Measurements from ENCODE around the gene RPS19.
"Not testable (repeated sequence)": the region's sequence is repeated elsewhere in the genome, so short reads cannot be mapped to it uniquely, and the experiment has no call there.

The RPS19 gene

DNA sequence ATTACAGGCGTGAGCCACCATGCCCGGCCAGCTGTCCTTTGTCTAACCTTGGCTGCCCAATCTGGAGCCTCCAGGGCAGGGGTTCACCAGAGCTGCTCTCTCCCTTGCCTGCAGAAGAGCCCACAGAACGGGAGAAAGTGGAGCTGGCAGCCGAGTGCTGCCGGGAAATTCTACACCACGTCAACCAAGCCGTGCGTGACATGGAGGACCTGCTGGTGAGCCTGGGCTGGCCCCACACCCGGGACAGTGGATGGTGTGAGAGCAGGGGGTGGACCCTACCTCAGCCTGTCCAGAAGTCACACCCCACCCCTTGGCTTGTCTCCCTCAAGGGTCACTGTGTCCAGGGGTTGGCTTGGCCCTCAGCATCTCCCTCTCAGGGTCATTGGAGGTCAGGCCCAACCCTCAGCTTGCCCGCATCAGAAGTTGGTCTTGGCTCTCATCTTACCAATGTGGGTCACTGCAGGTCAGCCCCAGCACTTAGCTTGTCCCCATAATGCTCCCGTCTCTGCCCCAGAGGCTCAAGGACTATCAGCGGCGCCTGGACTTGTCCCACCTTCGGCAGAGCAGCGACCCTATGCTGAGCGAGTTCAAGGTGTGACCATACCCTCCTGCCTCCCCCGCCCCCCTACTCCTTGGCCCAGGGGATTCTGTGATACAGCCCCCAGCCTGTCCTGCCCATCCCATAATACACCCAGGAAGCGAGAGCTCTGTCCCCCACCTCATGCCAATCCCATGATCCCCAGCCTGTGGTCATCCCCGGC lies 43.3 kb downstream of the RPS19 start:
- DNase-seq = no peak

- DNase-seq = no peak
These were observed 44.2 kb downstream of the RPS19 start for GRCh38 chr19:41904118-41904870.

GRCh38 chr19:41905273-41906002 lies 45.4 kb downstream of the RPS19 start:
- DNase-seq = no peak

DNA sequence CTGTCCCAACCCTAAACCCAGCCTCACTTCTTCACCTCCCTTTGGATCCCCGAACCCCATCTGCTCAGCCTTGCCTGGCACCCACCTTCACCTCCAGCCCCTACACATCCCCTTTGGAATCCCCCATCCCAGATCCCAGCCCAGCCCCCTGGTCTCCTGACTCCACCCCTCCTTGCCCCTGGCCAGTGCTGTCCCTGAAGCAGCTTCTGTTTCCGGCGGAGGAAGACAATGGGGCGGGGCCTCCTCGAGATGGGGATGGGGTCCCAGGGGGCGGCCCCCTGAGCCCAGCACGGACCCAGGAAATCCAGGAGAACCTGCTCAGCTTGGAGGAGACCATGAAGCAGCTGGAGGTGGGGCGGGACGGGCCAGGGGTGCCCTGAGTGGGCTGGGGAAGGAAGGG lies 46.2 kb downstream of the RPS19 start:
- no peak for DNase-seq

DNA sequence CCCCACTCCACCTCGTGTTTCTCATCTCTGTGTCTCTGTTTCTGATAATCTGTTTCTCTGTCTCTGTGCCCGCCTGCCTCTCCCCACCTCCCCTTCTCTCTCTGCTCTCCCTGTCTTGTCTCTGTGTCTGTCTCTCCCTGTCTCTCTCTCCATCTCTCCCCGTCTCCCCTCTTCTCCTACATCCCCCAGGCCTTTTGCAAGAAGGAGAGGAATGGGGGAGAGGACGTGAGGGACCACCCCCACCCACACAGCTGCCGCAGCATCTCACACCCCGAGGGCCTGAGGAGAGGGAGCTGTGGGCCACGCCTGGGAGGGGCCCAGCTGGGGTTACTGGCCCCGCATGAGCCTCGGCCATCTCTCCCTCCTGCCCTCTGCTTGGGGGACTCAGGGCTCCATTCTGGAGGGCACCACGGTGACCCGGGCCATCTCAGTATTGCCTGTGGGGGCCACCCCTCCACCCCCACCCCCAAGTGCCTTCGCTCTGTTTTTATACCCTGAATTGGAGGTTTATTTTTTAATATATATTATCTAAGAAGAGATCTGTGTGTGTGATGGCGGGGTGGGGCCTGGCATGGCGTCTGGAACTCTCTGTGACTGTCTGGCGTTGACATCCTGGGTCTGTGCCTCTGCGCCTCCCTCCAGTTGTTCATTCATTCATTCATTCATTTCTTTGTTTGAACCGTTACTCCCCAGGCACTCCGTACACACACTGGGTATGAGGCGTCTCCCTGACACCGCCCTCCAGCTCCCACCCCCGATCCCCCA lies 47.0 kb downstream of the RPS19 start:
- no peak for DNase-seq

DNA sequence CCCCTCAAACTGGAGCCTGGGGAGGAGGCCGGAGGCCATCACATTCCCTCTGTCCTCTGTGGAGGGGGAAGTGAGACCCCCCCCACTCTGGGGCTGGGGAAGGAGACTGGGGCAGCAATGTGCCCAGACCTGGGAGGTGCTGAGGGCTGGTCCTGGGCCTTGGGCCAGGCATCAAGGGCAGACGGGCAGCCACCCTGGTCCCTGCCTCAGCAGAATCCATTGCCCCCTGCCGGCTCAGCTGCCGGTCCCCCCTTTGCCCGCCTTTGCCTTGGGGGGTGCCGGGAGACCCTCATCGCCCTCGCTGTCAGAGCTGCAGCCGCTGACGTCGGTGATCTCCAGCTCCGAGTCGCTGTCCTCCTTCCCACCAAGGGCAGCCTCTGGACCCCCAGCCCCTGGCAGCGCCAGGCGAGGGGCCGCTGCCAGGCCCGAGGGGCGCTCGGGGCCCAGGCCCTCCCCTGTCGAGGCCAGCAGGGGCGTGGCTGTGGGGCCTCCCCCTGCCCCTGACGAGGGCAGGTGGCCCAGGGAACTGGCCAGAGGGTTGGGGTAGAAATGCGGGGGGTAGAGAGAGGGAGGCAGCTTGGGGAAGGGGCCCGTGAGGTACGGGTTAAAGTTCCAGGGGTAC lies 48.0 kb downstream of the RPS19 start:
- no peak for DNase-seq

DNA sequence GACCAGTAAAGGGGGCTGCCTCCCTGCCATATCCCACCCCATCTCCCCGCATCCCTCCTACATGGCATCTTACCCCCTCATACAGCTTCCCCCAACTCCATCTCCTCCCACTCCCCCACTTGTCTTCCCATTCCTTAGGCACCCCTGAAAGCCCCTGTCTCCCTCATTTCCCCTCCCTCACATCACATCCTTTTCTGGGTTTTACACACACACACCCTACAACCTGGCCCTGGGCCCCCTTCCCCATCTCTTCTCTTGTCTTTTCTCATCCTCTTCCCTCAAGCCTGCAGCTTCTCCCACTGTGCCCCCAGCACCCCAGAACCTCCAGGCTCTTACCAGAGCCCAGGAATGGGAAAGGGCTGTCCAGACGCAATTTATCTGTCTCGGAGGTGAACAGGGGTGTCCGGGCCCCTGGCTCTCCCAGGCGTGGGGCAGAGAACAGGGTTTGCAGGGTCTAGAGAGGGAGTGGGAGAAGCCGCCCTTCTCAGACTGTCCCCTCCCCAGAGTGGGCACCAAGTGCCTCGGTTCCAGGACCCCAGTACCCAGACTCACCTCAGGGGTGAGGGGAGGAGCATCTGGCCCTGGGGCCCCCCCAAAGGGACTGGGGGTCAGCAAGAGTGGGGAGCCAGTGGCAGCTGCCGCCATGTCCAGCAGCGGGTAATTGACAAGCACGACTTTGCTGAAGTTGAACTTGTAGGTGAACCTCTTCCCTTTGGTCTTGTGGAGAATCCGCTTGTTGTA lies 48.8 kb downstream of the RPS19 start:
- no peak for DNase-seq

- DNase-seq = no peak
These were observed 49.7 kb downstream of the RPS19 start for GRCh38 chr19:41909706-41910105.

DNA sequence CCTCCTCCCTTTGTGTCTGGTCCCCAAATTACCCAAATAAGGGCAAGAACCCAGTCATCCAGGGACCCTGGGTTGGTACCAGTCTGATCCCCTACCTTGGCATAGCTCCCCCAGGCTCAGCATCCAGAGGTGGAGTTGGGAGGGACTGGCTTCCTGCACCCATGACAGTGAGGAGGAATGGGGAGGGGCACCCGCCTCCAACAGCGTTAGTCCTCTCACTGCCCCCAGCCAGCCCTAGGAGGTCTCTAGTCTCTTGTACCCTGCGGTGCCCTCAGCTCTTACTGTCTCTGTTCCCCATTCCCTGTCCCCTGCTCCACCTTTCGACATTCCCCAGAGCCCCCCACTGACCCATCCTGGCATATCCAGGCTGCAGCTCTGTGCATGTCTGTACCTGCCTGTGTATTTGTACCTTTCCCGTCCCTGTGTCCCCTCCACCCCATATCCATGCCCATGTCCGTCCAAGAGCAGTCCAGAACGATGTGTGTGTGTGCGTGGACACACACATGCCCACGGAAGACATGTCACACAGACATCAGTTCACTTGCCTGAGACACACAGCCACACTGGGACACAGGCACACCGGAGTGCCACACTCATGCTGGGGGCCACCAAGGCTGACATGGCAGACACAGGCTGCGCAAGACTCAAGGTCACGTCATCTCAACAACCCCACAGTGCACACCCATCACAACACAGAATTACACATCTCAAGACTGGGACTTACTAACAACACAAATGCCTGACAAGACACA lies 50.4 kb downstream of the RPS19 start:
- DNase-seq = no peak

DNA sequence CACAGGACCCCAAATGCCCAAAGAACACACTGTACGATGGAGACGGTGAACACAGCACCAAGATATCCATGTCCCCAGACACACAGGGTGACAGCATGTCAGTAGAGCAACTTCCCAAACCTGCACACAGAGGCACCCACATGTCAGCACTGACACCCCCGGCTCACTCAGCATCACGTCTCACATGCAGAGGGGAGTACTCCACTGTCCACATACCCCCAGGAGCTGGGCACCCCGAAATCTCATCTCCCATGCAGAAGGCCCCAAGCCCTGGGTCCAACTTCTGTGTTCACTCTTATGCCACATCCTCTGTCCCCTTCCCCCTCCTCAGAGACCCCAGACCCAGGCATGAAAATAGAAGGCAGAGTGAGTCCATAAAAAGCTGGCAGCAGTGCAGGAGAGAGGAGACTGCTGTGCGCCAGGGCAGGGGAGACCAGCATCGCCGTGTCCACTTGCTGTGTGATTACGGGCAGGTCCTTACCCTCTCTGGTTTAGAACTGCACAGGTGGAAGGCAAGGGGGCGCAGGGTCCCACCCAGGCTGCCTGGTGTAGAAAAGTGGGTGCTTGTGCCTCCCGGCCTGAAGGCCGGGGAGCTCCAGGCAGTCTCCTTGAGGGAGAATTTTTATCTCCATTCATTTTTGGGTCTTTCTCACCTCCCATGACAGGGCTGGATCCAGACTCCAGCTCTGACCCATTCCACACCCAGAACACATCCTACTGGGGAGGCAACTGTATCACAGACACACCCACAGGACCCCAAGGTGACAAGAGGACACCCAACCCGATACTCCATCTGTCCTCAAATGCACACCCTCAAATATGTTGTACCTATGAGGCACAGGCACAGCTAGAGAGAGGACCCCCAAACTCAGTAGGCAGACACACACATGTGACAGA lies 51.2 kb downstream of the RPS19 start:
- no peak for DNase-seq

DNA sequence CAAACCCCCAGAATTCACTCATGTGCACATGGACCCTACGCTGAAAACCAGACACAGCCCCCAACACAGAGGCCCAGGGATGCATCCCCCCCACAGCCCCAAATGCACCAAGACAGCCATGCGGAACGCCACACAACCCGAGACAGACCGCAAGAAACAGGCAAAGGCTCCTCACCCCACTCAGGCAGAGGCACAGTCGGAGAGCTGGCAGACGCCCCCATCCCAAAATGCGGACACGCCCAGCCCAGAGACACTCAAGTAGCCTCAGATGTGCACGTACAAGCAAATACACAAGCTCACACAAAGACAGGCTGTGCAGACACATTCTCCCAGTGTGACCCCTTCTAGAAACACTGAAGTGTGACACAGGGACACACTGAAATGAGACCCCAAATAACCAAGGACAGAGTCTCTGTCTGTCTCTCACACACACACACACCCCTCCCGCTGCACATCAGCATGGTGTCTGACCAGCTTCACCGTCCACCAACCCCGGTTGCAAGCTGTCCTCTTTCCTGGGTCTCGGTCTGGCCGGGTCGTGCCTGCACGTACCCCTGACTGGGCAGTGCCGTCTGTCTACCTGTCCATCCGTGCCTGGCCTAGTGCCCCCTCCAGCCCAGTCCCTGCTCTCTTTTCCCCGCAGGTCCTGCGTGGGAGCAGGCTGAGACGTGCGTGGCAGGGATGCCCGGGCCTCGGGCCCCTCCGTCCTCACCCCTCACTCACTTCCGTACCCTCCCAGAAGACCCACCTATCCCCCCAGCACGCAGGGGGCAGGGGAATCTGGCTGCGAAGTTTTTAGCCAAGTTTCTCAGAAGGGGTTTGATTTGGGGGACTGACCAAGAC lies 52.1 kb downstream of the RPS19 start:
- DNase-seq = no peak

DNA sequence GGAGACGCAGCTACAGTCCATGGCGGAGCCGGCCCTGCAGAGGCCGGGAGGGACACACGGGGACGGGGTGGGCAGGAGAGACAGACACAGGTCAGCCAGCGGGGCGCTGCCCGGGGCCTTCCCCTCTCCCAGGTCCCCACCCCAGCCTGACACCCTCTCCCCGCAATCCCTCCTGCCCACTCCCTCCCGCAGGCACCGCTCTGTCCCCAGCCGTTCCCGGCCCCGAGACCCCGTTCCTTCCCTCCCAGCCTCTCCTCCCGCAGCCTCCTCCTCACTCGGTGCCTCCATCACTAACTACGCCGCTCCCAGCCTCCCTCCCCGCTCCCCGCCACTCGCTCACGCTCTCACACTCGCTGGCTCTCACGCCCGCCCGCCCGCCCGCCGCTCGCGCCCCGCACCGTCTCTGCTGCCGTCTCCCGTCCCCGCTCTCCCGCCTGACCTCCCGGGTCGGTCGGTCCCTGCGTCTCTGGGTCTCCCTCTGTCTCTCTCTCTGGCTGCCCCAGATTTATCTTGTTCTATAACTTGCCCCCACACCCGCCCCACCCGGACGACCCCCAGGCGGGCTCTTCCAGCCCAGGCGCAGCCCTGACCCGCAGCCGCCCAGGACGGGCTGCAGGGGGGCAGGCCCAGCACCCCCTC lies 53.0 kb downstream of the RPS19 start:
- DNase-seq = no peak

DNA sequence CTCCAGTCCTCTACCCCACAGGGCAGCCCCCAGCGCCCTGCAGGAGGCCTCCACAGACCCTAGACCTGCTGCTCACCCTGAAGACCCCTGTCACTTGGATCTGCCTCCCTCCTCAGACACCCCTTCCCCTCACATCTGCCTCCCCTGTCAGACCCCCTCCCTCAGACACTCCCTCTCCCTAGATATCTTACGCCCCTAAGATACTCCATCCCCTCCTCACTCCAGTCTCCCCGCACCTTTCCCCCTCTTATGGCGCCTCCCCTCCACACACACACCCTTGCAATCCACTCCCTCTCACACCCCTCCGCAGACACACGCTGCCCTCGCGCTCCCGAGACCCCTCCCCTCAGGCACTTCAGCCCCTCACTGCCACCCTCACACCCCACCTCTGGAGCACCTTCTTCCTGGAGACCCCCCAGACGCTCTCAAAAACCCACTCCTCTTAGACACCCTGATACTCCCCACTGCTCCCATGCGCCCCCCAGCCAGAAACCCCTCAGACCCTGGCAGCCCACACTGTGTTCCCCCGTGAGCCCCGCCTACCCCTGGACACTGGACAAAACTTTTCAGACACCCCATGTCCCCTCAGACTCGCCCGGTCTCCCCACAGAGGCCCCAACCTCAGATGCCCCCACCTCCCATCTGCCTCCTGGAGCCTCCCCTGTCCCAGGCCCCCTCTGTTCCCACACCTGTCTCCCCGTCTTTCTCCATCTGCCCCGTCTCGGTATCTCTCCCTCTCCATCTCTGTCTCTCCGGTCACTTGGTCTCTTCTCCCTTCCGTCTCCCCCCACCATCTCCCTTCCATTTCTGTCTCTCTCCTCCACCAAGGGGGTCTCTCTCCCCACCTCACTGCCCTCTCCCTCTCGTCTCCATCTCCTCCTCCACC lies 53.7 kb downstream of the RPS19 start:
- no peak for DNase-seq

DNA sequence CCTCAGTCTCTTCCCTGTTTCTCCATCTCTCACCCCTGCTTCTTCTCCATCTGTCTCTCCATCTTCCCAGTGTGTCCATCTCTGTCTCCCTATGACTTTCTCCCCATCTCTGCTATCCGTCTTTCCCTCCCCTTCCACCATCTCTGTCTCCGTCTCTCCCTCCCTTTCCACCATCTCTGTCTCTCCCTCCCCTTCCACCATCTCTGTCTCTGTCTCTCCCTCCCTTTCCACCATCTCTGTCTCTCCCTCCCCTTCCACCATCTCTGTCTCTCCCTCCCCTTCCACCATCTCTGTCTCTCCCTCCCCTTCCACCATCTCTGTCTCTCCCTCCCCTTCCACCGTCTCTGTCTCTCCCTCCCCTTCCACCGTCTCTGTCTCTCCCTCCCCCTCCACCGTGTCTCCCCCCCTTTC lies 54.4 kb downstream of the RPS19 start:
- not testable (repeated sequence) for DNase-seq

- no peak for DNase-seq
These were observed 55.1 kb downstream of the RPS19 start for GRCh38 chr19:41915021-41915775.

GRCh38 chr19:41915776-41916414 lies 55.8 kb downstream of the RPS19 start:
- no peak for DNase-seq
